ENCODE results near the gene SERPIND1. TPM values are rescaled to one million over a fixed set of nuclear protein-coding genes. Genes with fewer than 3 reads are reported as not detected.
"Not testable (repeated sequence)": the region's sequence is repeated elsewhere in the genome, so short reads cannot be mapped to it uniquely, and the experiment has no call there.

Gene SERPIND1
- total RNA-seq, 4 donors from 2014 or later, result 0.38 to 0.42 TPM; not detected in 2

- intact Hi-C loops (cut with DNase I), result no loop called here
- Histone ChIP-seq H3K27me3 (no peaks in the 10 kb centered on the region), H3K36me3 (peaks cover 0 to 98% (median 27%) of the 10 kb centered on the region in 3 donors), H3K4me1 (no peaks in the 10 kb centered on the region), H3K27ac (no peak overlapping the region), H3K4me3 (no peak overlapping the region), H3K9me3 (no peaks in the 10 kb centered on the region)
- TF ChIP-seq POLR2A (IDR thresholded peaks at IDR 0.05) (no peak), CTCF (IDR thresholded peaks at IDR 0.05) (no peak)
- no peak for DNase-seq
- 95 to 98% methylated on average over 5 of the region's 5 CpGs for WGBS, 2 donors
Observed at GRCh38 chr22:20822240-20822639, 48.3 kb downstream of the SERPIND1 start.

- 80 to 93% methylated on average over 1 of the region's 1 CpG for WGBS, 2 donors
Observed at GRCh38 chr22:20823264-20823663, 49.4 kb downstream of the SERPIND1 start.

GRCh38 chr22:20825216-20825615 is 51.3 kb downstream of the SERPIND1 start:
- intact Hi-C loops (cut with DNase I); H3K9me3 ChIP-seq; H3K4me1 ChIP-seq; H3K27ac ChIP-seq; H3K27me3 ChIP-seq; H3K4me3 ChIP-seq; DNase-seq: not testable (repeated sequence)
- 90 to 95% methylated on average over 4 of the region's 4 CpGs for WGBS, 2 donors
- peaks cover 0 to 95% (median 6%) of the 10 kb centered on the region in 3 donors for H3K36me3 ChIP-seq

More at GRCh38 chr22:20823264-20823663, 49.4 kb downstream of the SERPIND1 start:
- Histone ChIP-seq H3K36me3 (peaks cover 0 to 96% (median 22%) of the 10 kb centered on the region in 3 donors), H3K4me3 (no peak overlapping the region), H3K27ac (no peak overlapping the region), H3K4me1 (no peaks in the 10 kb centered on the region), H3K27me3 (no peaks in the 10 kb centered on the region), H3K9me3 (no peaks in the 10 kb centered on the region)
- intact Hi-C loops (cut with DNase I), result no loop called here
- TF ChIP-seq CTCF (IDR thresholded peaks at IDR 0.05) (no peak), POLR2A (IDR thresholded peaks at IDR 0.05) (no peak)
- DNase-seq, result no peak

- intact Hi-C loops (cut with DNase I), result no loop called here
- H3K27me3 ChIP-seq, result no peaks in the 10 kb centered on the region
- H3K27ac ChIP-seq, result no peak overlapping the region
- WGBS, 2 donors, result 80 to 90% methylated on average over 6 of the region's 6 CpGs
- no peaks in the 10 kb centered on the region for H3K9me3 ChIP-seq
- no peak for TF ChIP-seq CTCF (IDR thresholded peaks at IDR 0.05)
- H3K4me1 ChIP-seq, result no peaks in the 10 kb centered on the region
- H3K4me3 ChIP-seq, result no peak overlapping the region
- H3K36me3 ChIP-seq, result peaks cover 0 to 95% (median 6%) of the 10 kb centered on the region in 3 donors
- no peak for DNase-seq
Observed at GRCh38 chr22:20825624-20826023, 51.7 kb downstream of the SERPIND1 start.

GRCh38 chr22:20826373-20827152 is 52.6 kb downstream of the SERPIND1 start:
- H3K36me3 ChIP-seq, result peaks cover 0 to 95% (median 9%) of the 10 kb centered on the region in 3 donors
- intact Hi-C loops (cut with DNase I); H3K4me3 ChIP-seq; H3K4me1 ChIP-seq; H3K9me3 ChIP-seq; H3K27ac ChIP-seq; DNase-seq; H3K27me3 ChIP-seq: not testable (repeated sequence)
- WGBS, 2 donors, result 94 to 96% methylated on average over 5 of the region's 5 CpGs

- intact Hi-C loops (cut with DNase I), result no loop called here
- Histone ChIP-seq H3K36me3 (peaks cover 7 to 96% (median 8%) of the 10 kb centered on the region in 3 donors), H3K9me3 (no peaks in the 10 kb centered on the region), H3K4me1 (no peaks in the 10 kb centered on the region), H3K4me3 (no peak overlapping the region), H3K27ac (no peak overlapping the region), H3K27me3 (no peaks in the 10 kb centered on the region)
- TF ChIP-seq POLR2A (IDR thresholded peaks at IDR 0.05), result no peak
- TF ChIP-seq CTCF (IDR thresholded peaks at IDR 0.05), result no peak
- 92 to 94% methylated on average over 3 of the region's 3 CpGs for WGBS, 2 donors
- no peak for DNase-seq
Observed at GRCh38 chr22:20829491-20830134, 55.7 kb downstream of the SERPIND1 start.

All from esophagus squamous epithelium (tissue), 5 donors.